HEK293 (cell line): Measurements from ENCODE around the gene ARHGEF11.
"Not testable (repeated sequence)": the region's sequence is repeated elsewhere in the genome, so short reads cannot be mapped to it uniquely, and the experiment has no call there.

Experiments
- CTCF ChIP-seq: fragments of 450-650 bp; formaldehyde crosslinking; IDR thresholded peaks from 2 replicates; pipeline ENCODE4 v1.5.1; 2016; ENCODE audit warnings: missing biosample characterization, missing genetic modification characterization
- GLIS2 ChIP-seq: fragments of 450-650 bp; formaldehyde crosslinking; IDR thresholded peaks from 2 replicates; pipeline ENCODE4 v1.5.1; 2016; ENCODE audit warnings: missing biosample characterization, missing genetic modification characterization
- PBX3 ChIP-seq: sonication (generic); formaldehyde crosslinking; IDR thresholded peaks from 2 replicates; pipeline ENCODE4 v1.8.1; 2022; ENCODE audit warnings: mild to moderate bottlenecking, moderate library complexity, missing genetic modification reagents
- PRDM10 ChIP-seq: fragments of 450-650 bp; formaldehyde crosslinking; IDR thresholded peaks from 2 replicates; pipeline ENCODE4 v1.5.1; 2016; ENCODE audit warnings: missing biosample characterization, missing genetic modification characterization
- ZBTB49 ChIP-seq: fragments of 450-650 bp; formaldehyde crosslinking; IDR thresholded peaks from 2 replicates; pipeline ENCODE4 v1.5.1; 2016; ENCODE audit warnings: missing biosample characterization, missing genetic modification characterization, low read depth
- ZNF221 ChIP-seq: fragments of 450-650 bp; formaldehyde crosslinking; IDR thresholded peaks from 2 replicates; pipeline ENCODE4 v1.5.1; 2017; ENCODE audit warnings: missing biosample characterization, missing genetic modification characterization, borderline replicate concordance
- ZNF354C ChIP-seq: fragments of 450-650 bp; formaldehyde crosslinking; IDR thresholded peaks from 2 replicates; pipeline ENCODE4 v1.5.1; 2016; ENCODE audit warnings: missing biosample characterization, missing genetic modification characterization, low read depth, borderline replicate concordance
- ZNF610 ChIP-seq: fragments of 450-650 bp; formaldehyde crosslinking; IDR thresholded peaks from 2 replicates; pipeline ENCODE4 v1.5.1; 2016; ENCODE audit warnings: missing biosample characterization, missing genetic modification characterization, borderline replicate concordance
- ZNF654 ChIP-seq: fragments of 450-650 bp; formaldehyde crosslinking; IDR thresholded peaks from 2 replicates; pipeline ENCODE4 v1.5.1; 2016; ENCODE audit warnings: low read depth, missing biosample characterization, missing genetic modification characterization

GRCh38 chr1:157059241-157059640 is 13.7 kb upstream of the ARHGEF11 start:
- not testable (repeated sequence) for TF ChIP-seq PBX3; GLIS2 (tag by site-specific recombination); CTCF (tag by site-specific recombination); ZNF610 (tag by site-specific recombination); ZNF654 (tag by site-specific recombination); ZBTB49 (tag by site-specific recombination); ZNF221 (tag by site-specific recombination); PRDM10; ZNF354C
